GM12878 (cell line): ENCODE measurements around the gene AKT3. TPM values are rescaled to one million over a fixed set of nuclear protein-coding genes. Genes with fewer than 3 reads are reported as not detected.
A peak's percentile ranks its signal among the peaks of the same experiment; 100 is the strongest.

Experiments
- ATAC-seq: fragments of 200-7000 bp; cut with Tn5 transposase; 3 replicates; pipeline ENCODE4 v1.9.1; 2020; ENCODE audit warnings: mild to moderate bottlenecking, moderate library complexity
- BruUV-seq: library from RNA; stranded (reverse); fragments of 400-500 nt; replicated peaks from 2 replicates; lab custom pipeline; 2021; lab: Mats Ljungman, UMichigan
- CTCF ChIA-PET: fragments of 300-600 bp; sonication (Branson Sonifier 250); formaldehyde crosslinking; extraction: SDS; loops from one replicate; lab custom pipeline; 2021; ENCODE audit warnings: inconsistent platforms; lab: Yijun Ruan, JAX
- POLR2A ChIA-PET: fragments of 350-600 bp; formaldehyde crosslinking; extraction: SDS; loops from one replicate; lab custom pipeline; 2021; ENCODE audit warnings: inconsistent platforms; lab: Charles Lee
- RAD21 ChIA-PET: fragments of 300-600 bp; sonication (Branson Sonifier 250); formaldehyde crosslinking; loops from one replicate; lab custom pipeline; 2023; ENCODE audit warnings: antibody characterized with exemption; ENCODE audit not compliant: unreplicated experiment; lab: Charles Lee
- SMC1A ChIA-PET: fragments of 300-600 bp; sonication (Branson Sonifier 250); formaldehyde crosslinking; loops from one replicate; lab custom pipeline; 2023; ENCODE audit not compliant: unreplicated experiment, uncharacterized antibody; lab: Charles Lee
- DNase-seq: peaks from one replicate; pipeline ENCODE4 v3.0.0-alpha.2; 2011; ENCODE audit warnings: low read depth, low spot score
- FAIRE-seq: peaks from 3 replicates; lab custom pipeline; 2011; peaks lifted over from hg19 to GRCh38; lab: Jason Lieb, UNC
- H2AFZ ChIP-seq: 2 replicates; pipeline ENCODE4 v1.6.0; 2011; ENCODE audit warnings: low read depth, low read length, control low read depth; ENCODE audit not compliant: control insufficient read depth
- H3K27ac ChIP-seq: 2 replicates; pipeline ENCODE4 v1.5.1; 2011; ENCODE audit warnings: control low read depth; ENCODE audit not compliant: control insufficient read depth, insufficient read depth
- H3K27me3 ChIP-seq, 2 experiments: replicated peaks in 1 of 2; 2 replicates each; pipeline versions ENCODE4 v1.6.0 to v1.6.1; 2011; ENCODE audit warnings: low read length in 1 of 2; ENCODE audit not compliant: control insufficient read depth in 2 of 2, insufficient read depth in 2 of 2
- H3K36me3 ChIP-seq, 2 experiments: 2 replicates each; pipeline ENCODE4 v1.5.1; 2011; ENCODE audit warnings: low read length in 1 of 2; ENCODE audit not compliant: control insufficient read depth in 2 of 2, insufficient read depth in 2 of 2
- H3K4me1 ChIP-seq: 2 replicates; pipeline ENCODE4 v1.6.1; 2011; ENCODE audit warnings: mild to moderate bottlenecking, low read length, moderate library complexity, mixed read lengths; ENCODE audit not compliant: control insufficient read depth, insufficient read depth
- H3K4me2 ChIP-seq: 2 replicates; pipeline ENCODE4 v1.6.0; 2011; ENCODE audit warnings: control low read depth; ENCODE audit not compliant: control insufficient read depth, insufficient read depth
- H3K4me3 ChIP-seq: fragments of 200-600 bp; sonication (generic); 2 replicates; pipeline ENCODE4 v1.5.1; 2016
- H3K79me2 ChIP-seq: 2 replicates; pipeline ENCODE4 v1.6.0; 2011; ENCODE audit warnings: low read length; ENCODE audit not compliant: control insufficient read depth, insufficient read depth
- H3K9ac ChIP-seq: 2 replicates; pipeline ENCODE4 v1.8.0; 2011; ENCODE audit warnings: low read length, control low read depth, mixed read lengths; ENCODE audit not compliant: control insufficient read depth, insufficient read depth
- H3K9me3 ChIP-seq: replicated peaks from 3 replicates; pipeline ENCODE4 v1.5.1; 2011; ENCODE audit warnings: mild to moderate bottlenecking, low read length; ENCODE audit not compliant: control insufficient read depth, insufficient read depth
- H4K20me1 ChIP-seq: 2 replicates; pipeline ENCODE4 v1.6.0; 2011; ENCODE audit not compliant: control insufficient read depth, insufficient read depth
- CBFB ChIP-seq: IDR thresholded peaks from 2 replicates; pipeline ENCODE4 v1.6.1; 2016; ENCODE audit warnings: antibody characterized with exemption, low read depth
- CEBPB ChIP-seq, 2 experiments: fragments of 150-350 bp in 1 of 2; IDR thresholded peaks; 2 replicates each; pipeline ENCODE4 v1.6.1; 2012 to 2014; ENCODE audit warnings: low read depth in 2 of 2, low read length in 2 of 2, borderline replicate concordance in 1 of 2, inconsistent platforms in 1 of 2
- CHD2 ChIP-seq: IDR thresholded peaks from 2 replicates; pipeline ENCODE4 v1.6.1; 2011; ENCODE audit warnings: low read depth, low read length, improper control_type of control experiment, borderline replicate concordance
- DPF2 ChIP-seq: fragments of 450-650 bp; IDR thresholded peaks from 2 replicates; pipeline ENCODE4 v1.6.1; 2017; ENCODE audit warnings: mild to moderate bottlenecking
- ZNF24 ChIP-seq: fragments of 450-650 bp; IDR thresholded peaks from 2 replicates; pipeline ENCODE4 v1.6.1; 2017; ENCODE audit warnings: antibody characterized with exemption, mild to moderate bottlenecking
- WGBS: methylation state at CpG from one replicate; pipeline ENCODE4 v1.1.6; 2016; ENCODE audit warnings: low lambda C conversion rate; ENCODE audit not compliant: insufficient replicate concordance, insufficient coverage; ENCODE audit errors: missing lambda C conversion rate; 5-methylcytosine and 5-hydroxymethylcytosine counted together
- in situ Hi-C: fragments of 300-500 bp; cut with MboI; formaldehyde crosslinking; loops from 9 replicates; pipeline ENCODE4 v1.14.3; 2018; ENCODE audit warnings: mixed read lengths
- intact Hi-C: fragments of 100-400 bp; cut with micrococcal nuclease; formaldehyde crosslinking; loops from one replicate; pipeline ENCODE4 v1.14.2; 2022; ENCODE audit not compliant: unreplicated experiment
- polyA plus RNA-seq, 11 experiments: library from polyadenylated mRNA; depleted of rRNA in 4 of 11; unstranded in 6 of 11; stranded (reverse) in 5 of 11; fragments of >200 nt; fragmentation: Nextera tagmentation in 4 of 11; fragmentation: Illumina TruSeq in 1 of 11; extraction: Ambion mirVana in 4 of 11; extraction: Trizol in 1 of 11; gene quantifications; 1 replicate in 1 of 11; 2 replicates in 10 of 11; pipeline versions ENCODE4 v1.2.1 to v1.2.3, GENCODE V29; 2011 to 2016; ENCODE audit warnings: inconsistent platforms in 2 of 11, missing spikeins in 2 of 11, low read depth in 1 of 11
- total RNA-seq, 4 experiments: library from RNA; depleted of rRNA in 3 of 4; stranded (reverse); fragments of >200 nt in 3 of 4; fragmentation: Illumina TruSeq in 1 of 4; extraction: Trizol in 1 of 4; gene quantifications; 2 replicates each; pipeline versions ENCODE4 v1.2.1 to v1.2.3, GENCODE V29; 2013 to 2021
- TF ChIP-seq, protein P1 (sequence below): fragments of 450-650 bp; formaldehyde crosslinking; IDR thresholded peaks from 2 replicates; pipeline ENCODE4 v1.4.0; 2020; ENCODE audit warnings: mild to moderate bottlenecking, moderate library complexity
- TF ChIP-seq, protein P2 (sequence below): IDR thresholded peaks from 2 replicates; pipeline ENCODE4 v1.6.1; 2011; ENCODE audit warnings: mild to moderate bottlenecking, low read depth, low read length, moderate library complexity; ENCODE audit not compliant: insufficient replicate concordance

AKT3 gene
- total and polyA plus RNA-seq, 10 of the 15 experiments (the other 5 are each of a cell fraction or from before 2014, with no cell fraction given), result 0.03 to 0.56 (median 0.19) TPM

DNA sequence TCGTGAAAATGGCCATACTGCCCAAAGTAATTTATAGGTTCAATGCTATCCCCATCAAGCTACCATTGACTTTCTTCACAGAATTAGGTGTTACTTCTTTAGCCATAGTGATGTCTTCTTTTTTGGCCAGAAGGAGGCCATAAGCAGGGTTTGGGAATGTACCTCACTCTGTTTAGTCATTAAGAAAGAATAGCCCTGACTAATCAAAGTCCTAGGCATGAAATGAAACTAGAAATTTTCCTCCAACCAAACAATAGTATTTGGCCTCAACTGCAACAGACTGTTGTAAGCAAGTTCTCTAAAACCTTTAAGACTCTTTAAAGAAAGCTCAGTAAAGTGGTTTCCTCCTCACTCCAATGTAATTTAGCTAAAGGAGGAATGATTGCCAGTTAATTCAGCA, 163.9 kb downstream of the AKT3 start:
- no peaks in the 10 kb centered on the region for H3K27me3 ChIP-seq
- POLR2A ChIA-PET, result no interaction called here
- SMC1A ChIA-PET, result interaction anchor here (0.6 to 1.6 kb wide), 2 partner anchors 8 to 708 kb away, joined by 3 read pairs; no protein-coding TSS in a partner anchor
- CTCF ChIA-PET, result interaction anchor here (1.0 kb wide), 1 partner anchor 11 kb away, joined by 3 read pairs; no protein-coding TSS in a partner anchor
- no peak overlapping the region for H3K4me3 ChIP-seq
- no peaks in the 10 kb centered on the region for H3K36me3 ChIP-seq
- ATAC-seq (peak; percentile 34; the same call in 1 of the 3 replicates), FAIRE-seq (no peak), DNase-seq (no peak)
- H3K27ac ChIP-seq, result no peak overlapping the region
- no peak for TF ChIP-seq ZNF24
- TF ChIP-seq DPF2, result no peak
- TF ChIP-seq CHD2, result no peak
- TF ChIP-seq, protein P1, sequence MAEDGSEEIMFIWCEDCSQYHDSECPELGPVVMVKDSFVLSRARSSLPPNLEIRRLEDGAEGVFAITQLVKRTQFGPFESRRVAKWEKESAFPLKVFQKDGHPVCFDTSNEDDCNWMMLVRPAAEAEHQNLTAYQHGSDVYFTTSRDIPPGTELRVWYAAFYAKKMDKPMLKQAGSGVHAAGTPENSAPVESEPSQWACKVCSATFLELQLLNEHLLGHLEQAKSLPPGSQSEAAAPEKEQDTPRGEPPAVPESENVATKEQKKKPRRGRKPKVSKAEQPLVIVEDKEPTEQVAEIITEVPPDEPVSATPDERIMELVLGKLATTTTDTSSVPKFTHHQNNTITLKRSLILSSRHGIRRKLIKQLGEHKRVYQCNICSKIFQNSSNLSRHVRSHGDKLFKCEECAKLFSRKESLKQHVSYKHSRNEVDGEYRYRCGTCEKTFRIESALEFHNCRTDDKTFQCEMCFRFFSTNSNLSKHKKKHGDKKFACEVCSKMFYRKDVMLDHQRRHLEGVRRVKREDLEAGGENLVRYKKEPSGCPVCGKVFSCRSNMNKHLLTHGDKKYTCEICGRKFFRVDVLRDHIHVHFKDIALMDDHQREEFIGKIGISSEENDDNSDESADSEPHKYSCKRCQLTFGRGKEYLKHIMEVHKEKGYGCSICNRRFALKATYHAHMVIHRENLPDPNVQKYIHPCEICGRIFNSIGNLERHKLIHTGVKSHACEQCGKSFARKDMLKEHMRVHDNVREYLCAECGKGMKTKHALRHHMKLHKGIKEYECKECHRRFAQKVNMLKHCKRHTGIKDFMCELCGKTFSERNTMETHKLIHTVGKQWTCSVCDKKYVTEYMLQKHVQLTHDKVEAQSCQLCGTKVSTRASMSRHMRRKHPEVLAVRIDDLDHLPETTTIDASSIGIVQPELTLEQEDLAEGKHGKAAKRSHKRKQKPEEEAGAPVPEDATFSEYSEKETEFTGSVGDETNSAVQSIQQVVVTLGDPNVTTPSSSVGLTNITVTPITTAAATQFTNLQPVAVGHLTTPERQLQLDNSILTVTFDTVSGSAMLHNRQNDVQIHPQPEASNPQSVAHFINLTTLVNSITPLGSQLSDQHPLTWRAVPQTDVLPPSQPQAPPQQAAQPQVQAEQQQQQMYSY (CRISPR knock-in tag), result no peak
- no peak for TF ChIP-seq CEBPB (IDR thresholded peaks at IDR 0.05; ENCODE audit: borderline replicate concordance in 1 of 2, low read depth in 2 of 2, low read length in 2 of 2)
- TF ChIP-seq CBFB, result no peak
- TF ChIP-seq, protein P2, sequence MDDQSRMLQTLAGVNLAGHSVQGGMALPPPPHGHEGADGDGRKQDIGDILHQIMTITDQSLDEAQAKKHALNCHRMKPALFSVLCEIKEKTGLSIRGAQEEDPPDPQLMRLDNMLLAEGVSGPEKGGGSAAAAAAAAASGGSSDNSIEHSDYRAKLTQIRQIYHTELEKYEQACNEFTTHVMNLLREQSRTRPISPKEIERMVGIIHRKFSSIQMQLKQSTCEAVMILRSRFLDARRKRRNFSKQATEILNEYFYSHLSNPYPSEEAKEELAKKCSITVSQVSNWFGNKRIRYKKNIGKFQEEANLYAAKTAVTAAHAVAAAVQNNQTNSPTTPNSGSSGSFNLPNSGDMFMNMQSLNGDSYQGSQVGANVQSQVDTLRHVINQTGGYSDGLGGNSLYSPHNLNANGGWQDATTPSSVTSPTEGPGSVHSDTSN, result no peak
- RAD21 ChIA-PET, result no interaction called here
- no peak overlapping the region for H2AFZ ChIP-seq
- H3K4me2 ChIP-seq, result no peak overlapping the region
- intact Hi-C loops (no loop called here), in situ Hi-C loops (no loop called here)
- no peak overlapping the region for H3K9ac ChIP-seq
- no TSS peak for BruUV-seq
- H3K9me3 ChIP-seq, result no peaks in the 10 kb centered on the region
- no peaks in the 10 kb centered on the region for H3K4me1 ChIP-seq
- no peaks in the 10 kb centered on the region for H4K20me1 ChIP-seq
- 100% methylated on average over 1 of the region's 1 CpG for WGBS
- no peaks in the 10 kb centered on the region for H3K79me2 ChIP-seq
